ENCODE measurements around the gene FBXL7.

GRCh38 chr5:15737871-15738664 lies 238.1 kb downstream of the FBXL7 start:
- TF ChIP-seq CTCF (IDR thresholded peaks at IDR 0.05) (no peak), EP300 (IDR thresholded peaks at IDR 0.05) (no peak), POLR2A (IDR thresholded peaks at IDR 0.05) (no peak)

All from suprapubic skin (tissue), 3 donors.